H9 (cell line): ENCODE measurements around the gene SPATA20. TPM values are rescaled to one million over a fixed set of nuclear protein-coding genes. Genes with fewer than 3 reads are reported as not detected.

Source experiments
- DNase-seq: peaks from one replicate; pipeline ENCODE4 v3.0.0-alpha.2; 2017
- H2AFZ ChIP-seq: one replicate; pipeline ENCODE4 v1.6.1; 2013; ENCODE audit warnings: mild to moderate bottlenecking, low read length, control low read depth, moderate library complexity
- H2AK5ac ChIP-seq: 2 replicates; pipeline ENCODE4 v1.6.1; 2013; ENCODE audit warnings: low read length, control low read depth, mixed read lengths; ENCODE audit not compliant: insufficient read length
- H2BK120ac ChIP-seq: one replicate; pipeline ENCODE4 v1.6.1; 2013; ENCODE audit warnings: low read depth, mild to moderate bottlenecking, low read length, control low read depth, inconsistent platforms; ENCODE audit not compliant: poor library complexity, severe bottlenecking
- H2BK12ac ChIP-seq: 2 replicates; pipeline ENCODE4 v1.6.1; 2013; ENCODE audit warnings: low read length, control low read depth, mixed read lengths, low read depth; ENCODE audit not compliant: insufficient read length
- H2BK15ac ChIP-seq: 2 replicates; pipeline ENCODE4 v1.6.1; 2013; ENCODE audit warnings: low read depth, low read length, control low read depth
- H2BK20ac ChIP-seq: one replicate; pipeline ENCODE4 v1.6.1; 2013; ENCODE audit warnings: low read depth, mild to moderate bottlenecking, low read length, control low read depth, inconsistent platforms; ENCODE audit not compliant: poor library complexity, severe bottlenecking
- H2BK5ac ChIP-seq: 2 replicates; pipeline ENCODE4 v1.6.1; 2013; ENCODE audit warnings: low read length, control low read depth, mixed read lengths; ENCODE audit not compliant: insufficient read length
- H3K14ac ChIP-seq: 2 replicates; pipeline ENCODE4 v1.6.1; 2013; ENCODE audit warnings: low read length, control low read depth; ENCODE audit not compliant: insufficient read depth
- H3K18ac ChIP-seq: 2 replicates; pipeline ENCODE4 v1.6.1; 2013; ENCODE audit warnings: low read depth, mild to moderate bottlenecking, mixed read lengths, low read length, control low read depth; ENCODE audit not compliant: insufficient read length
- H3K23ac ChIP-seq: 2 replicates; pipeline ENCODE4 v1.6.1; 2013; ENCODE audit warnings: low read length, control low read depth, mixed read lengths, low read depth; ENCODE audit not compliant: insufficient read length
- H3K23me2 ChIP-seq: 2 replicates; pipeline ENCODE4 v1.6.1; 2013; ENCODE audit warnings: low read depth, mild to moderate bottlenecking, mixed read lengths, low read length, control low read depth; ENCODE audit not compliant: insufficient read length, poor library complexity, severe bottlenecking
- H3K27ac ChIP-seq: 2 replicates; pipeline ENCODE4 v1.5.1; 2013; ENCODE audit warnings: low read length, control low read depth, mixed read lengths, low read depth; ENCODE audit not compliant: insufficient read length
- H3K27me3 ChIP-seq: 2 replicates; pipeline ENCODE4 v1.6.1; 2013; ENCODE audit warnings: low read length, control low read depth, inconsistent platforms; ENCODE audit not compliant: insufficient read depth
- H3K4ac ChIP-seq: 2 replicates; pipeline ENCODE4 v1.6.1; 2013; ENCODE audit warnings: low read depth, mild to moderate bottlenecking, control low read depth, inconsistent platforms, low read length, moderate library complexity
- H3K4me1 ChIP-seq: 2 replicates; pipeline ENCODE4 v1.6.1; 2013; ENCODE audit warnings: low read length, control low read depth, inconsistent platforms; ENCODE audit not compliant: insufficient read depth
- H3K4me2 ChIP-seq: 2 replicates; pipeline ENCODE4 v1.6.1; 2013; ENCODE audit warnings: low read length, control low read depth, mixed read lengths; ENCODE audit not compliant: insufficient read length, insufficient read depth
- H3K56ac ChIP-seq: 2 replicates; pipeline ENCODE4 v1.6.1; 2013; ENCODE audit warnings: low read depth, mild to moderate bottlenecking, mixed read lengths, low read length, control low read depth; ENCODE audit not compliant: insufficient read length
- H3K79me1 ChIP-seq: 2 replicates; pipeline ENCODE4 v1.6.1; 2013; ENCODE audit warnings: low read depth, mild to moderate bottlenecking, moderate library complexity, low read length, control low read depth, inconsistent platforms; ENCODE audit not compliant: insufficient read depth, poor library complexity, severe bottlenecking
- H3K79me2 ChIP-seq: 2 replicates; pipeline ENCODE4 v1.6.1; 2013; ENCODE audit warnings: low read length, control low read depth, inconsistent platforms; ENCODE audit not compliant: insufficient read depth
- H3K9ac ChIP-seq: 2 replicates; pipeline ENCODE4 v1.6.1; 2013; ENCODE audit warnings: low read length, control low read depth, mixed read lengths; ENCODE audit not compliant: insufficient read length; ENCODE audit errors: extremely low read depth
- H3K9me3 ChIP-seq: one replicate; pipeline ENCODE4 v1.6.1; 2013; ENCODE audit warnings: low read depth, low read length, inconsistent platforms; ENCODE audit not compliant: control insufficient read depth
- H3T11ph ChIP-seq: one replicate; pipeline ENCODE4 v1.6.1; 2013; ENCODE audit warnings: mild to moderate bottlenecking, low read length, control low read depth, inconsistent platforms
- H4K20me1 ChIP-seq: one replicate; pipeline ENCODE4 v1.6.1; 2013; ENCODE audit not compliant: control insufficient read depth, insufficient read length, insufficient read depth
- H4K5ac ChIP-seq: 2 replicates; pipeline ENCODE4 v1.6.1; 2013; ENCODE audit warnings: low read depth, mild to moderate bottlenecking, mixed read lengths, low read length, control low read depth; ENCODE audit not compliant: insufficient read length
- H4K8ac ChIP-seq: replicated peaks from 2 replicates; pipeline ENCODE4 v1.6.1; 2013; ENCODE audit warnings: low read length, control low read depth, mixed read lengths, low read depth; ENCODE audit not compliant: insufficient read length
- H4K91ac ChIP-seq: 2 replicates; pipeline ENCODE4 v1.6.1; 2013; ENCODE audit warnings: low read depth, mild to moderate bottlenecking, moderate library complexity, mixed read lengths, low read length, control low read depth; ENCODE audit not compliant: insufficient read length
- H3K27ac Mint-ChIP-seq, 3 experiments: 2 replicates in 2 of 3; 3 replicates in 1 of 3; pipeline ENCODE4 v1.8.0; 2020 to 2021; ENCODE audit warnings: mixed read lengths in 3 of 3, mild to moderate bottlenecking in 1 of 3, moderate library complexity in 1 of 3
- H3K27me3 Mint-ChIP-seq: 2 replicates; pipeline ENCODE4 v1.8.0; 2021; ENCODE audit warnings: low read depth, mild to moderate bottlenecking, moderate library complexity, mixed read lengths
- H3K36me3 Mint-ChIP-seq, 3 experiments: 2 replicates in 2 of 3; 3 replicates in 1 of 3; pipeline ENCODE4 v1.8.0; 2020 to 2021; ENCODE audit warnings: low read depth in 3 of 3, mixed read lengths in 3 of 3; ENCODE audit not compliant: insufficient read depth in 1 of 3
- H3K4me1 Mint-ChIP-seq, 2 experiments: 2 replicates each; pipeline ENCODE4 v1.8.0; 2020; ENCODE audit warnings: mixed read lengths in 2 of 2
- H3K4me3 Mint-ChIP-seq, 2 experiments: 2 replicates in 1 of 2; 3 replicates in 1 of 2; pipeline ENCODE4 v1.8.0; 2020 to 2021; ENCODE audit warnings: mild to moderate bottlenecking in 2 of 2, mixed read lengths in 2 of 2, moderate library complexity in 1 of 2
- H3K9me3 Mint-ChIP-seq, 2 experiments: 2 replicates in 1 of 2; 3 replicates in 1 of 2; pipeline ENCODE4 v1.8.0; 2020; ENCODE audit warnings: mild to moderate bottlenecking in 2 of 2, mixed read lengths in 2 of 2, moderate library complexity in 1 of 2
- CTCF ChIP-seq: fragments of 200-600 bp; sonication (generic); conservative IDR thresholded peaks from 3 replicates; pipeline ENCODE4 v1.8.0; 2021; ENCODE audit warnings: antibody characterized with exemption, mild to moderate bottlenecking
- WGBS: extraction: QIAGEN DNeasy Blood & Tissue Kit; methylation state at CpG from one replicate; pipeline ENCODE4 v1.1.7; 2013; ENCODE audit warnings: missing lambda C conversion rate, low lambda C conversion rate, mixed read lengths; ENCODE audit not compliant: insufficient read length; ENCODE audit errors: extremely low coverage; 5-methylcytosine and 5-hydroxymethylcytosine counted together
- total RNA-seq: library from RNA; stranded (reverse); gene quantifications from 2 replicates; pipeline ENCODE4 v1.2.1, GENCODE V29; 2021

The SPATA20 gene
- total RNA-seq, 1 experiment from 2014 or later: 23.9 TPM

GRCh38 chr17:50578173-50578572 lies 31.2 kb downstream of the SPATA20 start:
- Mint-ChIP-seq H3K36me3 (peaks cover 0 to 4% (median 2%) of the 10 kb centered on the region in 3 experiments; a peak in 4 of 7 replicates), H3K4me1 (peaks cover 12 to 27% of the 10 kb centered on the region in 2 experiments), H3K27ac (no peak overlapping the region), H3K27me3 (peaks cover 14% of the 10 kb centered on the region), H3K4me3 (no peak overlapping the region), H3K9me3 (no peaks in the 10 kb centered on the region)
- H3K79me2 ChIP-seq: no peaks in the 10 kb centered on the region
- no peaks in the 10 kb centered on the region for H3K79me1 ChIP-seq
- no peak overlapping the region for H4K5ac ChIP-seq
- WGBS: no CpG with 5 or more reads among the region's 16 CpGs
- no peak overlapping the region for H2AFZ ChIP-seq
- no peak for DNase-seq
- H4K91ac ChIP-seq: no peak overlapping the region
- no peak overlapping the region for H3T11ph ChIP-seq
- no peaks in the 10 kb centered on the region for H3K9me3 ChIP-seq
- no peak overlapping the region for H3K23ac ChIP-seq
- no peak overlapping the region for H3K56ac ChIP-seq
- H3K4me2 ChIP-seq: no peak overlapping the region
- H3K4ac ChIP-seq: no peak overlapping the region
- no peak overlapping the region for H2BK5ac ChIP-seq
- H2BK120ac ChIP-seq: no peak overlapping the region
- no peaks in the 10 kb centered on the region; the same call in 1 of the 2 replicates for H3K27me3 ChIP-seq
- TF ChIP-seq CTCF: no peak
- no peak overlapping the region for H4K8ac ChIP-seq
- no peak overlapping the region for H2BK20ac ChIP-seq
- H3K4me1 ChIP-seq: no peaks in the 10 kb centered on the region; the same call in 1 of the 2 replicates
- H3K9ac ChIP-seq: no peak overlapping the region
- H2BK15ac ChIP-seq: no peak overlapping the region
- peaks cover 2% of the 10 kb centered on the region for H4K20me1 ChIP-seq
- H2BK12ac ChIP-seq: no peak overlapping the region
- no peaks in the 10 kb centered on the region for H3K23me2 ChIP-seq
- H3K14ac ChIP-seq: no peak overlapping the region; the same call in 1 of the 2 replicates
- H3K27ac ChIP-seq: no peak overlapping the region
- H2AK5ac ChIP-seq: no peak overlapping the region
- no peak overlapping the region for H3K18ac ChIP-seq
